Kidney epithelial cell (primary cell): ENCODE measurements around the gene NUDT22. TPM values are rescaled to one million over a fixed set of nuclear protein-coding genes. Genes with fewer than 3 reads are reported as not detected.

Experiments used
- DNase-seq: peaks from one replicate; pipeline ENCODE4 v3.0.0-alpha.2; 2010; ENCODE audit warnings: low read depth
- H3K27me3 ChIP-seq: 2 replicates; pipeline ENCODE4 v1.6.0; 2011; ENCODE audit warnings: low read length; ENCODE audit not compliant: control insufficient read depth, insufficient read depth
- H3K36me3 ChIP-seq: 2 replicates; pipeline ENCODE4 v1.5.1; 2011; ENCODE audit warnings: low read length; ENCODE audit not compliant: control insufficient read depth, insufficient read depth
- H3K4me3 ChIP-seq: 2 replicates; pipeline ENCODE4 v1.5.1; 2011; ENCODE audit warnings: low read depth, mild to moderate bottlenecking, control low read depth, low read length
- total RNA-seq: library from RNA; depleted of rRNA; stranded (reverse); fragments of >200 nt; gene quantifications from 2 replicates; pipeline ENCODE4 v1.2.3, GENCODE V29; 2015
- TF ChIP-seq, protein P1 (sequence below): IDR thresholded peaks from 2 replicates; pipeline ENCODE4 v1.5.1; 2011; ENCODE audit warnings: mild to moderate bottlenecking, moderate library complexity, low read length, control low read depth, inconsistent platforms; ENCODE audit not compliant: insufficient read depth, poor library complexity, severe bottlenecking

NUDT22 gene
- total RNA-seq, 1 donor from 2014 or later: 50.7 TPM

DNA sequence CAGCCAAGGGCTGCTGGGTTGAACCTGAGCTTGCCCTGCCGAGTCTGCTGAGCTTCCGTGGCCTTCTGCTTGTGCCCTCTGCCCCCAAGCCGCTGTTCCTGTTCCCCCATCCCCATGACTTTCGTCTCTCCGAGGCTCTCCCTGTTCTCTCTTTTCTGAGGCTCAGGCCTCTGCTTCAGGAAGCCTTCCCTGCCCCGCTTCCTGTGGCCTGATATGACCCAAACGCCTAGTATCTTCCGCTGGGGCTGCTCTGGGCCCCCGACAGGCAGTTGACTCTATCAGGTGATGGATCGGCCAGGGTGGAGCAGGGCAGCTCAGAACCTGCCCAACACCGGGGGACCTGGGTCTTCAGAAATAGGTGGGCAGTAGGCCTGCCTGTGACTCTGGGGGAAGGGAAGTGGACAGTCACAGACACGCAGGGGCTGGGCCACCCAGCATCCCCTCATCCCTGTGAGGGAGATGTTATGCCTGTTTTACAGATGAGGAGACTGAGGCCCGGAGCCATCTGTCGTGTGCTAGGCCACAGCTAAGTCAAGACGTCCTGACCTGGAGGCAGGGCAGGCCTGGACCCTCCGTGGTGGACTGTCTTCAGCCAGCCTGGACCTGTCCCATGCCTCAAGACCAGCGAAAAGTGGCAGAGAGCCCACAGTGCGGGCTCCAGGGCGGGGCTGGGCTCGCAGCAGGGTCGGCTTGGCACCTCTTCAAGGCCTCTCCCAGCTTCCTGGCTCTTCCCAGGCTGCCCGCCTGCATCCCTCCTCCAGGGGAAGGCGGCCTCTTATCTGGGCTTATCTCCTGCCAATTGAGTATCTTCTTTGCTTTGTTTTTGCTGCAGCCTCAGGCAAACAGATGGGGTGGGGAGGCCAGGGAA lies 42.2 kb downstream of the NUDT22 start:
- Histone ChIP-seq H3K36me3 (peaks cover 3% of the 10 kb centered on the region), H3K27me3 (no peaks in the 10 kb centered on the region), H3K4me3 (peak overlapping the region; percentile 73)
- no peak for DNase-seq
- TF ChIP-seq, protein P1, sequence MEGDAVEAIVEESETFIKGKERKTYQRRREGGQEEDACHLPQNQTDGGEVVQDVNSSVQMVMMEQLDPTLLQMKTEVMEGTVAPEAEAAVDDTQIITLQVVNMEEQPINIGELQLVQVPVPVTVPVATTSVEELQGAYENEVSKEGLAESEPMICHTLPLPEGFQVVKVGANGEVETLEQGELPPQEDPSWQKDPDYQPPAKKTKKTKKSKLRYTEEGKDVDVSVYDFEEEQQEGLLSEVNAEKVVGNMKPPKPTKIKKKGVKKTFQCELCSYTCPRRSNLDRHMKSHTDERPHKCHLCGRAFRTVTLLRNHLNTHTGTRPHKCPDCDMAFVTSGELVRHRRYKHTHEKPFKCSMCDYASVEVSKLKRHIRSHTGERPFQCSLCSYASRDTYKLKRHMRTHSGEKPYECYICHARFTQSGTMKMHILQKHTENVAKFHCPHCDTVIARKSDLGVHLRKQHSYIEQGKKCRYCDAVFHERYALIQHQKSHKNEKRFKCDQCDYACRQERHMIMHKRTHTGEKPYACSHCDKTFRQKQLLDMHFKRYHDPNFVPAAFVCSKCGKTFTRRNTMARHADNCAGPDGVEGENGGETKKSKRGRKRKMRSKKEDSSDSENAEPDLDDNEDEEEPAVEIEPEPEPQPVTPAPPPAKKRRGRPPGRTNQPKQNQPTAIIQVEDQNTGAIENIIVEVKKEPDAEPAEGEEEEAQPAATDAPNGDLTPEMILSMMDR: no peak

DNA sequence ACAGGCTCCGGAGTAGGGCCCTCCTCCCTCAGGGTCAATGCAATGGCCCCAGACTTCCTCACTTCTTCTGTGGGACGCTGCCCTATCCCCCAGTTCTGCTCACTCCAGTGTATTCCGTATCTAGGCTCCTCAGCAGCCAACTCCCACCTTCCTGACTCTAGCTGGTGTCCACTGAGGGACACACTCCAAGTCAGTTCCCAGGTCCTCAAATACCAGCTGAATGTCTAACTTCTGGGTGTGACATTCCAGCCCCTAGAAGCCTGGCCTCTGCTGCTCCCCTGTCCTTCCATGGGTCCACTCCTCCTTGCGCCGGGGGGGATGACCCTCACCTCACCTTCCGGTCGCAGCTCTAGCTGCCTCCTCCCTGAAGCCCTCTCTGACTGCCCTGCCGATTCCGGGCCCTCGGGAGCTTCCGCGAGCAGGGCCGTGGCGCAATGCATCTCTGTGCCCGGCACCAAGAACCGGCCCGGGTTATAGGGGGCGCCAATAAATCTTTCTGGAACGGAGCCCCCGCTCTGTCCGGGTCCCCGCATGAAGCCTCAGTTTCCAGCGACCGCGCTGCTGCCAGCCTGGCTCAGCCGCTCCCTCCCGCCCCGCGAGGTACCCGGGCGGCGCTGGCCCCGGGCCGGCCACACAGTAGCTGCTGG lies 42.9 kb downstream of the NUDT22 start:
- H3K4me3 ChIP-seq: peak overlapping the region; percentile 73
- TF ChIP-seq, protein P1: no peak
- peaks cover 3% of the 10 kb centered on the region for H3K36me3 ChIP-seq
- no peaks in the 10 kb centered on the region for H3K27me3 ChIP-seq
- no peak for DNase-seq

DNA sequence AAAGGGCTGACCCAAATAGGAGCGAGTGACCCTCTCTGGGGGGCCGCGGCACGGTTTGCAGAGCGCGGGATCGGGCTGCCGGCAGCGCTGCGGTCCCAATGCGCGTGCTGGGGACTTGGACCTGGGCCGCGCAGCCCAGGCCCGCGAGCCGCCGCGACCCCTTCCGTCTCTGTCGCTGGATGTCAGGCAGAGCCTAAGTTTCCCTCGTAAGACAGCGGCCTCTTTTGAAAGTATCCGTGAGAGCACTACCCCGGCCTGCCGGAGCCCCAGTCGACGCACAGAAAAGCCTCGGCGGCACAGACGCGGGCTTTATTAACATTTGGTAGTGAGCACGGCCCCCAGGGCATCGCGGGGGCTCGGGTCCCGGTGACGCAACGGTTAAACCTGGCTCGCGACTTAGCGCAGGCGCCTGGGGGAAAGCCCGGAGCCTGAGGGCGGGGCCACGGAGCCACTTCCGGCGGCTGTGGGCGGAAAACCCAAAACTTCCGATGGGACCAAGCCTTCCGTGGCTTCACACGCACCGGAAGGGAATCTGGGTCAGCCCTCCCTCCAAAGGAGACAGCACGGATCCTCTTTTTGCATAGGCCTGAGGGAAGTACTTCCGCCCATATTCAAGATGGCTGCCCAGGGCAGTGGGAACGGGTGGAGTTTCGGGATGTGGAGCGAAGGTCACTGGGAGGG lies 43.6 kb downstream of the NUDT22 start:
- H3K36me3 ChIP-seq: peaks cover 3% of the 10 kb centered on the region
- DNase-seq: peak; percentile 99
- TF ChIP-seq, protein P1: no peak
- no peaks in the 10 kb centered on the region for H3K27me3 ChIP-seq
- H3K4me3 ChIP-seq: peak overlapping the region; percentile 73

DNA sequence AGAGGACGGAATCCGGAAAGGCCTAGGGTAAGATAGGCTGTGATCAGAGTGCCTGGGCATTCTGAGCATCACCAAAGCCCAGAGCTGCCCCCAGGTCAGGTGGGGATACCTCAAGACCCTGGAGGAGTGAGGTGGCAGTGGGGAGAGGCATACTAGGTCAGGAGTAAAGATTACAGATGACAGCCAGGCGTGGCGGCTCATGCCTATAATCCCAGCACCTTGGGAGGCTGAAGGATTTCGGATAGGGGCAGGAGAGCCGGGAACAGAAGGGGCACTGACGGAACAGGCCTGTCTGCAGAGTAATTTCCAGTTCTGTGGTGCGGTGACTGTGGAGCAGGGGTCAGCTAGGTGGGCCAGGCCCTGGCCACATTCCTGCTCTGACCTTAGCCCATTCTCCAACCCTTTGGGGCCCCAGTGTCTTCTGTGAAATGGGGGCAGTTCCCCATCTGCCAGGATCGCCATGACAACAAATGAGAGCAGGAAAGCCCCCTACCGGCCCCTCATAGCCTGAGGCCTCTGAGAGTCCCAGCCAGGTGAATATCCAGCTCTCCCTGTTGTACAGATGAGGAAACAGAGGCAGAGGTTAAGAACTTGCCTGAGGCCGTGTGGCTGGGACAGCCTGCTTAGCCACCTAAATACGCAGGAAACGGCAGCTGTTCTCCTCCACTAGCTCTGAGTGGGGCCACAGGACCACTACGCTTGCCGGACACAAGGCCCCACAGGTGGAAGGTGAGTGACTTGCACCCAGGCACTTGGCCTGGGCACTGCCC lies 49.1 kb downstream of the NUDT22 start:
- TF ChIP-seq, protein P1: no peak
- no peaks in the 10 kb centered on the region for H3K27me3 ChIP-seq
- DNase-seq: no peak
- H3K36me3 ChIP-seq: no peaks in the 10 kb centered on the region
- no peak overlapping the region for H3K4me3 ChIP-seq

DNA sequence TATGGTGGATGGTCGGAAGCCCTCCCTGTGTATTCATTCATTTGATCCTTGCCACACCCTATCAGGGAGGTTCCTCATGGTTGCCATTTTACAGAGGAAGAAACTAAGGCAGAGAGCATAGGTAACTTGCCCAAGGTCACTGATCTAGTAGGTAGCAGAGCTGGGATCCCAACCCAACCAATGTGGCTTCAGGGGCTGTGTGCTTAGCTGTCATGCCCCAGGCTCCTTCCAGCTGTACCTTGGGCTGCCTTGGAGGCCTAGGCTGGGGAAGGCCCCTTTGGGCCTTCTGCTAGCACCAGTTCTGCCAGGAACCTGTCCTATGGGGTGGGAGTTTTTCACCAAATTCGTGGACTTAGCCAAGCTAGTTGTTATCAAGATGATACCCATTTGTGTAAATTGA lies 49.8 kb downstream of the NUDT22 start:
- Histone ChIP-seq H3K4me3 (no peak overlapping the region), H3K36me3 (no peaks in the 10 kb centered on the region), H3K27me3 (no peaks in the 10 kb centered on the region)
- TF ChIP-seq, protein P1: no peak
- no peak for DNase-seq
